ENCODE measurements around the gene NXN.
"Not testable (repeated sequence)": the region's sequence is repeated elsewhere in the genome, so short reads cannot be mapped to it uniquely, and the experiment has no call there.

Gene NXN

DNA sequence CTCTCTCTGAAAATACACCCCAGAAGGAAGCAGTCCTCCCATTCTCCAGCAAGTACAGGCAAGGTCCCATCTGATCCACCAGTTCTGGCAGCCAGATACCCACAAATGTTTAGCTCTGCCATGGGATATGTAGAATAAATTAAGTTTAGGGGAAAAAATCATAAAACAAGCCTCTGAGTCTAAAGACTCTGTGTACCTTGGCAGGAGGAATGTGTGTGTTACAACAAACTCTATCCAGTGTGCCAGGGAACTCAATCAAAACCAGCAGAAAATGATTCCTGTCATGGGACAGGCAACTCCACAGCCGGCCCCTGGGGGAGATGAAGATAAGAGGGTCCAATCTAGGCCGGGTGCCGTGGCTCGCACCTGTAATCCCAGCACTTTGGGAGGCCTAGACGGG, 124.0 kb downstream of the NXN start:
- DNase-seq = no peak

GRCh38 chr17:852850-853249, 126.7 kb downstream of the NXN start:
- DNase-seq = not testable (repeated sequence)

DNA sequence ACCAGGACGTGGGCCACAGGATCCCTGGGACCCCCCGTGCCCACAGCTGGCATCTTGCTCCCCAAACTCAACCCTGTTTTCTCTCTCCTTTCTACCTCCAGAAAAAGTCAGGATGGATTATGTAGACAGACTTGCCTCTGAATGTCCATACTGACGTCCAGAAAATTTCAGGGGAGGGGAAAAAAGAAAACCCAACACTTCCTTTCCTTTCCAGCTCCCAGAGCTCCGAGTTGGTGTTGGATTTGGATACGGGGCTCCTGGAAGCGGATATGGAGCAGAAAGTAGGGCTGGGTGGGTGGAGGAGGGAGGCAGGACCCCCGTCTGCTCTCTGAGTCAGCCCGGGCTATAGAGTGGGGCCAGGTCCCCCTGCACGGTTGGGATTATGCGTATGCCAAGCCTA, 127.2 kb downstream of the NXN start:
- DNase-seq = no peak

- DNase-seq = no peak
Measured at GRCh38 chr17:851924-852323, 127.7 kb downstream of the NXN start.

DNA sequence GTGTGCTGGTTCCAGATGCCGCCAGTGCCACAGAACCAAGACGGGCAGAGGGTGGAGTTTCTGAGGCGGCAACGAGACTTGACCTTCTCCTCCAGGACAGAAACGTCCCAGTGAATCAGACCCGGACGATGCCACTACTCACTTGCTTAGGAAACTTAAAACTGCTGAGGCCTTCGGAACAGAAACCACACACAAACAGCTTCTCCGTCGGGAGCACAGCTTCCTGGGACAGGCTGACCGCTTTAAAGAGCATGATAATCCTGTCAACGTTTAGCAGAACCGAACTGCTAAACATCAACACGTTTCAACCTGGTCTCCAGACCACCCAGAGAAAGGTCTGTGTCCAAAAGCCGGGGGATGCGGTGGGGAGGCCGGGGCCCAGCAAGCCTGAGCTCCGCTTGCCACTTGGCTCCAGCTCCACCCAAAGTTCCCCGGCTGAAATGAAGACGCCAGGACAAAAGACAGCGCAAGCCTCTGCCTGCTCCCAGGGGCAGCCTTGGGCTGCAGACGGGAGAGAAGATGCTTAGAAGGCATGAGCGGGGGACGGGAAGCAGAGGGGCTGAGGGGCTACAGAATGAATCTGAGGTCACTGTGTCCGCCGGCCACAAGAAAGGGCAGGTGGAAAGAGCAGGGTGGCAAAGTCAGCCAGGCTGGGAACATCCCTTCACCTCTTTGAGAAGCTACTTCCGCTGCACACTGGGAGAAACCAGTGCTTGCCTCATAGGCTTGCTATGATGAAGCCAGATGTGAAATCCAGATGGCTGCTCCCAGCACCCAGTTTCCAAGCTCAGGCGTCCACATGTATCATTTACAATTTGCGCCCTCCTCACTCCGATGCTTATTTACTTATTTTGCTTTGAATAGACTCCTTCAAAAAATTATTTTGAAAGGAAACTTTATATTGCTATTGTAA, 128.5 kb downstream of the NXN start:
- no peak for DNase-seq

DNA sequence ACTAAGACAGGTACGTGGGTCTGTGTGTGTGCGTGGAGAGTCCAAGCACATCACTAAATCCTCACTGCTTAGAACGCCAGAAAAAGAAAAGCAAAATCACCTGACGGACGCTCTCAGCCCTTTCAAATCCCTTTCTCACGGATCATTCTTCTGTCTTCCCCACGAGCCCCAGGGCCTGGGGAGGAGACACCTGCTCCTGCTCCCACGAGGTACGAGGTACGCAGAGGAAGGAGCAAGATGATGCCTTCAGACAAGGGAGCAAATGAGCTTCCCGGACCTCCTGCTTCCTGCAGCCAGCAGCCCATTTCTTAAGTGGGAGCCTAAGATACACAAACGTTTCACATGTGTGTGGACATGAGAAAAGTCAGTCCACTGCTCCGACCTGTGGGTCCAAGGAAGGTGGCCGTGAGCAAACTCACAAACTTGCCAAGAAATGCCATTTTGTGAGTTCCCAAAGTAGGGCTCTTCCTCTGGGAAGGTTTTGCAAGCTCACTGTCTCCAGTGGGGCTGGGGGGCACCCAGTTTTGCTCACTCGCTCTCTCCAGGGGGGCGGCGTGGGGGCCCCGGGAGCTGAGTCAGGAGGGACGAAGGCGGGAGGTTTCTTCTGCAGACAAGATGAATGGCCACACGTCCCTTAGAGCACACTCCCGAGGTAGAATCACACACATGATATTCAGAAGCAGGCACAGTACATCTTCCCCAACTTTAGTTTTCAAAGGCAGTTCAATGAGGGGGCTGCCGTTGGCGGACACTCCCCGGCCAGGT, 129.3 kb downstream of the NXN start:
- no peak for DNase-seq

- DNase-seq = no peak
Measured at GRCh38 chr17:848402-848801, 131.2 kb downstream of the NXN start.

DNA sequence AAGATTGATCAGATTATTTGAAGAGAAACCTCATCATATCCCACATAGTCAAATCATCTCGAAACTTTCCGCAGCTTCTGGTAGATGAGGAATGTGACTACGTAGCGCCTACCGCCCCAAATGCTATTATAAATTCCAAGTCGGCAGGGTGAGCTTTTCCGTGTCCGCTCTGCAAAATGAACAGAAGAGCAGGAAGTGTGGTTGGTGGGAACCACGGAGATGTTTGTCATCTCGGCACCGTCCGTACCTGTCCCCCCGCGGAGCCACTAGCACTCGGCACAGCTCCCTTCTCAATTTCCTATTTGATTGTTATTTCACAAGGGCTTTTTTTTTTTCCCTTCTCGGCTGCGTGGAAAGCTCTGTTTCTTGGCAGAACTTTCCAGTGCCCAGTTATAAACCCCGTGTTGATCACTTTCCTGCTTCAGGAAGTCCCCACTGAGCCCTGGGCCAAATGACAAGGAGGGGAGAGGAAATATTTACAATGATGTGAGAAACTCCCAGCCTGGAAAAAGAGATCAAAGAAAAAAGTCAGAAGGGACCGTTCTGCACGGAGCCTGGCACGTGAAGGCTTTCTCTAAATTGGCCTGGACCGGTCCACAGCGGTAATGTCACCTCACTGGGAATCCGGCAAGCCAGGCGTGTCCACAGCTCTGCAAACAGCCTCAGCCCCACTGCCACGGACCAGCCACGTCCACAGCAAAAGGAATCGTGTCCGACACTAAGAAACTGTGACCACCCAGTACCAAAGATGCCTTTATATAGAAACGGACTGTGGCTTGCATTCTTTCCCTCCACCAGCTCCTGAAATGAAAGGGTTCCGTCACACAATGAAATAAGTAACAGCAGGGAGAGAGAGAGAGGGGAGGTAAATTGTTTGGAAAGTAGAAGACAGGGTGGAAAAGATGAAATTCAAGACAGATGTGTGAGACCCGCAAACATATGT, 132.4 kb downstream of the NXN start:
- no peak for DNase-seq

GRCh38 chr17:841313-841712, 138.3 kb downstream of the NXN start:
- no peak for DNase-seq

DNA sequence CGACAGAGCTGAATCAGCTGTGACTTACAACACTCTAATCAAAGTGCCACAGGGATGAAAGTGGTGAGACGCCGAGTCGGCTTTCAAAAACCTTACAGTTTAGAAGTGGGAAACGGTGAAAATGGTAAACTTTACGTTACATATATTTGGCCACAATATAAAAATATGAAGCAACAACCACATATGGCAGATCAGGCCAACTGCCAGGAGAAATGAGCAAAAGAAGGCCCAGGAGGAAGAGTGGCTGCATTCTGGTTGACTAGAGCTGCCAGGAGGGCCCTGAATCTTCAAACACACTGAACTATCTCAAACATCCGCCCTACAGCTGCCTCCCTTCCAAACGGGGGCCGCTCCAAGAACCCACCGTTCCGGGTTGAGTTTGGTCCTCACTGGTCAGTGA, 141.1 kb downstream of the NXN start:
- DNase-seq = no peak

DNA sequence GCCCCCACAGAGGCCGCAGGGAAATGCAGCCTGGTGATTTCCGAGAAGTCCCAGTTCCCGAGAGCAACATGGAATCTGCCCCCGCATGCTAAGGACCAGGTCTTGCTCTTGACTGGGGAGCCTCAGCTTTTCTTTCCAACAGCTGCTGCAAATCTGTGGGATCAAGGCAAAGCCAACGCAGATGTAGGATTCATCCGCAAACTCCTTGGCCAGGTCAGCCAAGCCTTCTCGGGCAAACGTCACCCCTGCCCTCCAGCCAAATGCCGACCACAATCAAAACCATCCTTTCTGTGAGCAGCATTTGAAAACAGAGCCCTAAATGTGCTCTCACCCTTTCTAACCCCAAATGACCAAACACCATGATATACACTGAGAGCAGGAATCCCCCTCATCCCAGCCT, 143.4 kb downstream of the NXN start:
- no peak for DNase-seq

- not testable (repeated sequence) for DNase-seq
Measured at GRCh38 chr17:835721-836120, 143.9 kb downstream of the NXN start.

- DNase-seq = no peak
Measured at GRCh38 chr17:835263-835662, 144.3 kb downstream of the NXN start.

DNA sequence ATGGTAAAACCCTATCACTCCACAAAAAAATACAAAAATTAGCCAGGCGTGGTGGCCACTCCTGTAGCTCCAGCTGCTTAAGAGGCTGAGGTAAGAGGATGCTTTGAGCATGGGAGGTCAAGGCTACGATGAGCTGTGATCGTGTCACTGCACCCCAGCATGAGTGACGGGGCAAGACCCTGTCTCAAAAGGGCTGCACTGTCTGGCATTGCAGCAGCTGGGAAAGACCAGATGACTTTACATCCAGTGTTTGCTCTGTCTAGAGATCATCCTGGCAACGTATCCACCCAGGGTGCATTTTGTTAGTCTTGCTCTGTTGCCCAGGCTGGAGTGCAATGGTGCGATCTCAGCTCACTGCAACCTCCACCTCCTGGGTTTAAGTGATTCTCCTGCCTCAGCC, 145.4 kb downstream of the NXN start:
- DNase-seq = no peak

- DNase-seq = no peak
Measured at GRCh38 chr17:830950-831349, 148.6 kb downstream of the NXN start.

GRCh38 chr17:830381-830780, 149.2 kb downstream of the NXN start:
- no peak for DNase-seq

DNA sequence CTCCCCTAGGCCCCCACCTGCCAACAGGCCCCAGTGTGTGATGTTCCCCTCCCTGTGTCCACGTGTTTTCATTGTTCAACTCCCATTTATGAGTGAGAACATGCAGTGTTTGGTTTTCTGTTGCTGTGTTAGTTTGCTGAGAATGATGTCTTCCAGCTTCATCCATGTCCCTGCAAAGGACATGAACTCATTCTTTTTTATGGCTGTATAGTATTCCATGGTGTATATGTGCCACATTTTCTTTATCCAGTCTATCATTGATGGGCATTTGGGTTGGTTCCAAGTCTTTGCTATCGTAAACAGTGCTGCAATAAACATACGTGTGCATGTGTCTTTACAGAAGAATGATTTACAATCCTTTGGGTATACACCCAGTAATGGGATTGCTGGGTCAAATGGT, 150.0 kb downstream of the NXN start:
- not testable (repeated sequence) for DNase-seq

- no peak for DNase-seq
Measured at GRCh38 chr17:828761-829160, 150.8 kb downstream of the NXN start.

DNA sequence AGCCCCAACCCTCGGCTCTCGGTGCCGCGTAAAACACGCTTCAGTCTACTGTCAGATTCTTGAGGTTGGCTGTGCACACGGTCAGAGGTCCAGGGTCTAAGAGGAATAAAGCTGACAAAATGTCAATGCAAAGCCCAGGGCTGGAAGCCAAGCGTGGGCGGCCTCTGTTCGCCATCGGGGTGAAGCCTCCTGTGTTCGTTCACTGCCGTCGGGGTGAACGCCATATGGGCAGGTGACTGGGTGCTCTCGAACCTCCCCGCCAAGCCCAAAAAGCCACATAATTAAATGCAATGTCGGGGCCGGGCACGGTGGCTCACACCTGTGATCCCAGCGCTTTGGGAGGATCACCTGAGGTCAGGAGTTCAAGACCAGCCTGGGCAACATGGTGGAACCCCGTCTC, 152.8 kb downstream of the NXN start:
- DNase-seq = no peak

DNA sequence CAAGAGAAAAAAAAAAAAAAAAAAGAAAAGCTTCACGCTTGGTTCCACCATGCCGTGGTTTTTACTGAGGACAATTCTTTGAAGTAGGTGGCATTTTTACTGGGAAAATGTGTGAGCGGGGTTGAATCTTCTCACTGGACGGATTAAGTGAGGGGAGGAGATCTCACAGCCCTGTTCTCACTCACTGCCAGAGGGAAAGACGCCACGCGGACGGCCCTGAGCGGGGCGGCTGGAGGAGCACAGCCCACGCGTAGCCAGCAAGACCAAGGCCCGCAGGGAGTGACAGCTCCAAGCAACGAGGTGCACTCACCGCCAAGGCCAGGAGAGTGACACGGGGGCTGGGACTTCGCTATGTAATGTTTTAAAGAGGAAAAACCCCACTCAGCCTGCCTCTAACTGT, 154.4 kb downstream of the NXN start:
- no peak for DNase-seq

GRCh38 chr17:824378-824777, 155.2 kb downstream of the NXN start:
- no peak for DNase-seq

GRCh38 chr17:823501-823902, 156.1 kb downstream of the NXN start:
- DNase-seq = no peak

DNA sequence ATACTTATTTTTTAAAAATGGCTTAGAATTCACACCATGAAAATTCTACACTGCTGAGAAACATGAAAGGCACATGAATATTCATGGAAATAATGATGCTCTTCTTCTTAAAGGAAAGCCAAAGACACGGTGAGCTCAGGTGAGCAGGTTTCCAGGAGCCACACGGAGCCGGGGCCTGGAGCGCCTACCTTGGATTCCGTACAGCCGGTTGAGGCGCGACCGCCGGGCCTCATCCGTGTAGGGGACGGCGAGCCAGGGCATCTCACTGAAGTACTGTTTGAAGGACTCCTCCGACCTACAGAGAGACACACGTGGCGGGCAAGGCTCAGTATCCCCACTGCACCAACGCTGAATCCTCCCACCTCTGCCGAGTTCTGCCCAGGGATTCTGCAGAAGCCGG, 160.3 kb downstream of the NXN start:
- DNase-seq = no peak
